Fibroblast of lung (primary cell): ENCODE measurements around the gene CATSPERD. TPM values are rescaled to one million over a fixed set of nuclear protein-coding genes. Genes with fewer than 3 reads are reported as not detected.
"Not testable (repeated sequence)": the region's sequence is repeated elsewhere in the genome, so short reads cannot be mapped to it uniquely, and the experiment has no call there.

ENCODE experiments used
- DNase-seq, 2 donors: peaks; one replicate each; pipeline versions ENCODE4 v3.0.0 to v3.0.0-alpha.2; 2010; ENCODE audit warnings: low read depth in 2 of 2
- H2AFZ ChIP-seq: 2 replicates; pipeline ENCODE4 v1.5.1; 2012; ENCODE audit warnings: low read length, control low read depth, inconsistent platforms
- H3K27ac ChIP-seq: 2 replicates; pipeline ENCODE4 v1.5.1; 2011; ENCODE audit warnings: low read length, control low read depth; ENCODE audit not compliant: insufficient read depth
- H3K27me3 ChIP-seq: 2 replicates; pipeline ENCODE4 v1.5.1; 2011; ENCODE audit warnings: mild to moderate bottlenecking, low read length; ENCODE audit not compliant: control insufficient read depth, insufficient read depth
- H3K36me3 ChIP-seq: 2 replicates; pipeline ENCODE4 v1.5.1; 2011; ENCODE audit warnings: low read length; ENCODE audit not compliant: control insufficient read depth, insufficient read depth
- H3K4me1 ChIP-seq: 2 replicates; pipeline ENCODE4 v1.5.1; 2011; ENCODE audit warnings: low read length; ENCODE audit not compliant: control insufficient read depth, insufficient read depth; ENCODE audit errors: extremely low read depth
- H3K4me2 ChIP-seq: 2 replicates; pipeline ENCODE4 v1.5.1; 2011; ENCODE audit warnings: low read length, control low read depth; ENCODE audit not compliant: insufficient read depth; ENCODE audit errors: extremely low read depth
- H3K4me3 ChIP-seq, 4 experiments: fragments of 200-600 bp in 1 of 4; sonication (generic) in 1 of 4; replicated peaks in 1 of 4; 2 replicates each; pipeline ENCODE4 v1.5.1; 2011 to 2016; ENCODE audit warnings: low read length in 4 of 4, low read depth in 3 of 4, mild to moderate bottlenecking in 3 of 4, control low read depth in 2 of 4, inconsistent platforms in 1 of 4, mixed read lengths in 1 of 4; ENCODE audit not compliant: insufficient read depth in 1 of 4; ENCODE audit errors: control extremely low read depth in 1 of 4
- H3K79me2 ChIP-seq: 2 replicates; pipeline ENCODE4 v1.5.1; 2012; ENCODE audit warnings: mild to moderate bottlenecking, low read length, inconsistent platforms; ENCODE audit not compliant: control insufficient read depth, insufficient read depth
- H3K9ac ChIP-seq: 2 replicates; pipeline ENCODE4 v1.5.1; 2011; ENCODE audit warnings: mild to moderate bottlenecking, low read length, control low read depth; ENCODE audit not compliant: insufficient read depth
- H3K9me3 ChIP-seq: 2 replicates; pipeline ENCODE4 v1.5.1; 2012; ENCODE audit warnings: low read depth, low read length; ENCODE audit not compliant: control insufficient read depth, insufficient read depth
- H4K20me1 ChIP-seq: 2 replicates; pipeline ENCODE4 v1.5.1; 2011; ENCODE audit warnings: low read length; ENCODE audit not compliant: control insufficient read depth, insufficient read depth; ENCODE audit errors: extremely low read depth
- CTCF ChIP-seq, 2 donors: IDR thresholded peaks in 1 of 2; conservative IDR thresholded peaks in 1 of 2; 1 replicate in 1 of 2; 2 replicates in 1 of 2; pipeline ENCODE4 v1.5.1; 2011 to 2012; ENCODE audit warnings: low read length in 2 of 2, control low read depth in 1 of 2, inconsistent platforms in 1 of 2, low read depth in 1 of 2, mild to moderate bottlenecking in 1 of 2
- EZH2 ChIP-seq: IDR thresholded peaks from 2 replicates; pipeline ENCODE4 v1.5.1; 2012; ENCODE audit warnings: low read length, control low read depth, mild to moderate bottlenecking; ENCODE audit errors: missing control alignments
- polyA plus RNA-seq, 2 donors: library from polyadenylated mRNA; depleted of rRNA in 1 of 2; stranded (reverse) in 1 of 2; unstranded in 1 of 2; fragments of >200 nt; gene quantifications; 2 replicates each; pipeline ENCODE4 v1.2.1, GENCODE V29; 2011 to 2012; ENCODE audit warnings: missing spikeins in 1 of 2
- total RNA-seq: library from RNA; depleted of rRNA; stranded (reverse); fragments of >200 nt; gene quantifications from 2 replicates; pipeline ENCODE4 v1.2.1, GENCODE V29; 2014

Gene CATSPERD
- total and polyA plus RNA-seq, 2 donors (not counting 1 experiment from before 2014, with no cell fraction given): not detected

GRCh38 chr19:5698635-5699422, 21.6 kb upstream of the CATSPERD start:
- Histone ChIP-seq H3K4me2 (no peak overlapping the region), H3K9me3 (no peaks in the 10 kb centered on the region)

GRCh38 chr19:5700455-5701092, 19.9 kb upstream of the CATSPERD start:
- no peak overlapping the region for H3K27ac ChIP-seq
- TF ChIP-seq CTCF (conservative IDR thresholded peaks at IDR 0.05 in 1 of 2, IDR thresholded peaks at IDR 0.05 in 1 of 2; ENCODE audit: low read depth in 1 of 2, low read length in 2 of 2) (no peak), EZH2 (no peak)
- H4K20me1 ChIP-seq: no peaks in the 10 kb centered on the region
- no peak overlapping the region for H3K4me2 ChIP-seq
- no peak overlapping the region for H2AFZ ChIP-seq
- DNase-seq: no peak
- H3K36me3 ChIP-seq: peaks cover 46% of the 10 kb centered on the region
- H3K79me2 ChIP-seq: peaks cover 9% of the 10 kb centered on the region
- no peaks in the 10 kb centered on the region for H3K9me3 ChIP-seq
- no peaks in the 10 kb centered on the region for H3K27me3 ChIP-seq
- peaks cover 2% of the 10 kb centered on the region for H3K4me1 ChIP-seq
- H3K4me3 ChIP-seq: no peak overlapping the region
- H3K9ac ChIP-seq: no peak overlapping the region

More at GRCh38 chr19:5698635-5699422, 21.6 kb upstream of the CATSPERD start:
- Histone ChIP-seq H2AFZ (no peak overlapping the region), H3K79me2 (peaks cover 25% of the 10 kb centered on the region), H3K36me3 (peaks cover 46% of the 10 kb centered on the region), H3K27ac (no peak overlapping the region), H3K4me3 (no peak overlapping the region), H4K20me1 (no peaks in the 10 kb centered on the region), H3K4me1 (peaks cover 2% of the 10 kb centered on the region), H3K27me3 (no peaks in the 10 kb centered on the region), H3K9ac (no peak overlapping the region)
- DNase-seq: no peak
- no peak for TF ChIP-seq EZH2
- TF ChIP-seq CTCF (conservative IDR thresholded peaks at IDR 0.05 in 1 of 2, IDR thresholded peaks at IDR 0.05 in 1 of 2; ENCODE audit: low read depth in 1 of 2, low read length in 2 of 2): no peak

- not testable (repeated sequence) for H2AFZ ChIP-seq, H3K4me2 ChIP-seq, DNase-seq, H3K9me3 ChIP-seq, H3K4me3 ChIP-seq, H3K4me1 ChIP-seq, H3K27ac ChIP-seq, H3K27me3 ChIP-seq, H4K20me1 ChIP-seq, H3K79me2 ChIP-seq, H3K9ac ChIP-seq
- H3K36me3 ChIP-seq: peaks cover 42% of the 10 kb centered on the region
Measured at GRCh38 chr19:5702053-5702410, 18.4 kb upstream of the CATSPERD start.
